DMS114 treated with DMSO at 0.1 percent for 48 hours (cell line): Measurements from ENCODE around the gene SMC1B.
"Not testable (repeated sequence)": the region's sequence is repeated elsewhere in the genome, so short reads cannot be mapped to it uniquely, and the experiment has no call there.

Source experiments
- DNase-seq: peaks from one replicate; lab custom pipeline; 2025; ENCODE audit not compliant: unreplicated experiment; lab: John Stamatoyannopoulos, UW

SMC1B gene

DNA sequence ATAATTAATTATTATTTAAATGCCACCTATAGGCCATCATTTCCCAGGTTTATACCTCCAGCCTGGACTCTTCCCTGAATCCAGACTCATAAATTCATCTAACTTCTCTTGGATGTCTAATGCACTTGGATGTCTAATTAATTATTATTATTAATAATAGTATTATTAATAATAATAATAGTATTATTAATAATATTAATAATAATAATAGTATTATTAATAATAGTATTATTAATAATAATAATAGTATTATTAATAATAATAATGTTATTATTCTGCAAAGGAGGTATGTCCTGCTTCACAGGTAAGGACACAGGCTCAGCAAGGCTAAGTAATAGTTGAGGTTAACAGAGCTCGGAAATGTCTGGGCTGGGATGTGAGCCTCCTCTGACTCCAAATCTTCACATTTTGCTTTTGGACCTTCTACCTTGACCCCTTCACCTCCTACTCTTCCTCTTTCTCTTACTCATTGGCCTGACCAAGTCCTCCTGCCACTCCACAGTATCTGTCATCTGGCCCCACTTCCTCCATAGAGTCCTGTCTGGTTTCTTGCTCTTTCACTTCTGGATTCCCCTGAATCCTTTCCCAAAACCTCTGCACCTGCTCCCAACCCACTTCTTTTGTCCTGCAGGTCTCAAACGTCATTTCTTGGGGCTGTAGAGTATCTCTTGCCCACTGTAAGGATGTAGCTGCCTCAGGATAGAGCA lies 8.1 kb upstream of the SMC1B start:
- no peak for DNase-seq

GRCh38 chr22:45420539-45420938 lies 7.1 kb upstream of the SMC1B start:
- DNase-seq, result no peak

DNA sequence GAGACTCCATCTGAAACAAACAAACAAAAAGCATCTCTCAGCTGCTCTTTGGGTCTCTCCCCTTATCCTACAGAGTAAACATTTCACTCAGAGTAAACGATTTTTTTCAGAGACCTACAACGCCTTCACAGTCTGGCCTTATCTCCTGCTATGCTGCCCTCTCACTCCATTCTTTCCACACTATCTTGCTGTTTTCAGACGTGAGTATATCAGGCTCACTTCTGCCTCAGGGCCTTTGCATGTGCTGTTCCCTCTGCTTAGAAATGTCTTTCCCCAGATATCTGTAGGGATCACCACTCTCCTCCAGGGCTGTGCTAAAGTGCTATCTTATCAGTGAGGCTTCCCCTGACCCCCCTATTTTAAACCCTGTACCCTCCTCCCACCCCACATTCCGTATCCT lies 6.6 kb upstream of the SMC1B start:
- no peak for DNase-seq

DNA sequence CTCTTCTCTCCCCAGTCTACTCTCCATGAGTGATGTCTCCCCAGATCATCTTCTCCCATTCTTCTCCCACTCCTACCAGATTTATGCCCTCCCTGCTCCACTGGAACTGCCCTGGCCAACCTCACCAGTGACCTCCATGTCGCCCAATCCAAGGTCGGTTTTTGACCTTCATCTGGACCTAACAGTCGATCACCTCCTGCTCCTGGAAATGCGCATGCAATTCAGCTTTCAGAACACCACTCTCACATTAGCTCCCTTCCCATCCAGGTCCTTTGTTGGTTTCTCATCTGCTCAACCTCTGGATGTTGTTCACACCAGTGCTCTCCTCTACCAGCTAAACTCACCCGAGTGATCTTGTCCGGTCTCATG lies 5.4 kb upstream of the SMC1B start:
- no peak for DNase-seq

- DNase-seq, result no peak
These were observed 4.8 kb upstream of the SMC1B start for GRCh38 chr22:45418056-45418769.

- no peak for DNase-seq
These were observed 409 bp downstream of the SMC1B start for GRCh38 chr22:45413013-45413367.

DNA sequence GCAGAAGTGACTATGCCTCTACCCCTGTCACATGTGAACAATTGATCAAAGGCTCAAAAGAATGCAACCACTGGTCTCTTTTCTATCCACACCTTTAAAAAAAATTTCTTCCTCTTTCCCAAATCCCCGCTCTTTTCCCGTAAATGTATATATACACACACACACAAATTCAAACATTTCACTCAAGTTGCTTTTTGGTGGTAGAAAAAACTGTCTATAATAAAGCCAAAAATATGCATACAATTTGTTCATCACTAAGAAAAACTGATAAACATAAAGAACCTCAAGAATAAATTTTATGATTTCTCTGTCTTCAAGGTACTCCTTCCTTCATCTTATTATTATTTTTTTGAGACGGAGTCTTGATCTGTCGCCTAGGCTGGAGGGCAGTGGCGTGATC lies 5.6 kb downstream of the SMC1B start:
- no peak for DNase-seq

GRCh38 chr22:45402466-45402985 lies 10.9 kb downstream of the SMC1B start:
- no peak for DNase-seq

DNA sequence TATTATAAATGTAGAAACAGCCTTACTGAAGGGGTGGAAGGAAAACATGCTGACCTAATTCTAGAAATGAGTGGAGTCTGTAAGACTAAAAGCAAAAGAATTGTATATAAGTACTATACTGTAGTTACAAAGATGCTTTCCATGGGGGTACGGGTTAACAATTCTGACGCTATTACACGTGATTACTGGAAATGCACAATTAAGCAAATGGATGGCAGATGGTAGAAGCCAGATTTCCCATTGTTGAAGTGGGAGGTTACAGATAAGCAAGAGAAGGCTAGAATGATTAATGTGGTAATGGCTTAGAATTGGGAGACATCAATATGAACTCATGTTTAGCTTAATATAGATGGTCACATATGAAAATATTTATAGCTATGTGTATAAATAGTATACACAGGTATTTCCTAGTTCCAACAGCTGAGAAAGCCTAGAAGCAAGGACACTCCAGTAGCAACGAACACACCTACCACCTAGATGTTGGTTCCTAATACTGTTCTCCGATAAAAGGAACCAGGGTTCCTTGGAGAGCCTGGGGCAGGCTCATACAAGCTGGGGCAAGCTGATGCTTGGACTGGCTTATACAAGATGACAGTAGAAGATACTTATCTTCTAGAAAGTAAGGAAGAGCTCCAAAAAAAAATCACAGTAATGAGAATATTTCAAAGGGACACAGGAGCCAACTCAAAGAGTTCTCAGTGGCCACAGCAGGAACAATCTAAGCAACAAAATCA lies 13.5 kb downstream of the SMC1B start:
- DNase-seq, result no peak

DNA sequence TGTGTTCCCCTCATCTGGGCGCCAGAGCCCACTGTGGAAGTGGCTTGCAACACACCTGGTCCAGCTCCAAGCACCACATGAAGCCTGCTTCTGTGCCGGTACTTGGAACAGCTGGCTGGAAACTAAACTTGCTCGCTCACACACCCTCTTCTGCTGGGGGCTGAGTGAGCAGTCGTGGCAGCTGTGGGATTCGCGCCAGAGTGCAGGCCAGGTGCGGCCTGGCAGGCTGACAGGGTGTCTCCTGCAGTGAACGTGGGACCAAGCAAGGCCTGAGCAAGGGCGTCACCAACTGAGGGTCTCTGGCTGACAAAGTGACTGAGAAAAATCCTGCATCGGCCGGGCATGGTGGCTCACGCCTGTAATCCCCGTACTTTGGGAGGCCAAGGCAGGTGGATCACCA lies 15.2 kb downstream of the SMC1B start:
- DNase-seq, result no peak

GRCh38 chr22:45397806-45398205 lies 15.6 kb downstream of the SMC1B start:
- no peak for DNase-seq

GRCh38 chr22:45389546-45389945 lies 23.9 kb downstream of the SMC1B start:
- no peak for DNase-seq

DNA sequence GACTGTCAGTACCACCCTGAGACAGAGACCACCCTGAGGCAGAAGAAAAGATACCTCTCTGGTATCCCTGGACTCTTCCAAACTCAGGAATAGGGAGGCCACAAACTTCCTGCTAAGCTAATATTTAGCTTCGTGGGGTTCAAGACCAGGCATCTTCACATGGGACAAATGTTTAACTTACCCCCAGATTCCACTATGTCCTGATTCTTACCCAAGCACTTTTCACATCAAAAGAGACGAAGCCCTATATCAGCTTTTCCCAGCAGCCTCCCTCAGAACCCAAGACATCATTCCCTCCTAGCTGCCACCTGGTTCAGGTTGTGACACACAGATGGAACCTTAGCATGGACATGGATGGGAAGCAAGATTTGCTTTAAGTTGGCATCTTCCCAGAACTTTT lies 32.1 kb downstream of the SMC1B start:
- no peak for DNase-seq

GRCh38 chr22:45376703-45377102 lies 36.7 kb downstream of the SMC1B start:
- DNase-seq, result no peak

DNA sequence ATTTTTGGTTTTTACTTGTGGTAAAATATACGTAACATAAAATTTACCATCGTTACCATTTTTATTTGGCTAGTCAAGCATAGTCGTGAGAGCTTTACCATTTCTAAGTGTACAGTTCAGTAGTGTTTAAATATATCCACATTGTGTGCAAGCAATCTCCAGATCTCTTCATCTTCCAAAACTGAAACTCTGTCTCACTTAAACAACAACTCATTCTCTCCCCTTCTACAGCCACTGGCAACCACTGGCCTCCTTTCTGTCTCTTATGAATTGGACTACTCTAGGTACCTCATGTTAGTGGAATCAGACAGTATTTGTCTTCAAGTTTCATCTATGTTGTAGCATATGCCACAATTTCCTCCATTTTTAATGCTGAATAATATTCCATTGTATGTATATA lies 37.4 kb downstream of the SMC1B start:
- DNase-seq, result no peak

DNA sequence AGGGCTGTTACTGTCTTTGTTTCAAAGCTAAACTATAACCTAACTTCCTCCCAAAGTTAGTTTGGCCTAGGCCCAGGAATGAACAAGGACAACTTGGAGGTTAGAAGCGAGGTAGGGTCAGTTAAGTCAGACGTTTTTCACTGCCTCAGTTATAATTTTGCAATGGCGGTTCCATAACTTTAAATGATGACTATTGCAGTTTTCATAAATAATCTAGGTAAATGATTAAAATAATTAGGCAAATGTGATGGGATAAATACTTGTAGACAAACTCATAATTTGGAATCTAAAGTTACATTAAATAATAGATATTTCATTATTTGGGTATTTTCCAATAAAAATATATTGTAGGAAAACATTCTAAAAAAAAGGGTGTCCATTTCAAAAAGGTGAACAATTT lies 39.8 kb downstream of the SMC1B start:
- not testable (repeated sequence) for DNase-seq

GRCh38 chr22:45366713-45367112 lies 46.7 kb downstream of the SMC1B start:
- DNase-seq, result no peak

DNA sequence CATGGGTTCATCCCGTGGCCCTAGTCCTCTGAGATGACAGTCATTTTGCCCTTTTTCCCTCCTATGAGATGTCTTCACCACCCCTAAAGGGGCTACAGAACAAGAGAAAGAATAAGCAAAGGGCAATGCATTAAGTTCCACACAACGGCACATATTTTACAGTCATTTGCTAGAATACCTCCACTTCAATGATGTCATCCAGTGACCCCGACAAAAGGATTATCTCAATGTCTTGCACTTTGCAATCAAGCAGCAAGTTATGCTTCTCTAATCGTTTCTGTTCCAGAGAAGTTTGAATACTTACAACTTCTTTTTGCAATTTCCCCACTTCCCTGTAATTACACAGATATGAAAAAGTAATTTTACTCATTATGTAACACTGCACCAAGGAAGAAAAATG lies 53.8 kb downstream of the SMC1B start:
- no peak for DNase-seq

DNA sequence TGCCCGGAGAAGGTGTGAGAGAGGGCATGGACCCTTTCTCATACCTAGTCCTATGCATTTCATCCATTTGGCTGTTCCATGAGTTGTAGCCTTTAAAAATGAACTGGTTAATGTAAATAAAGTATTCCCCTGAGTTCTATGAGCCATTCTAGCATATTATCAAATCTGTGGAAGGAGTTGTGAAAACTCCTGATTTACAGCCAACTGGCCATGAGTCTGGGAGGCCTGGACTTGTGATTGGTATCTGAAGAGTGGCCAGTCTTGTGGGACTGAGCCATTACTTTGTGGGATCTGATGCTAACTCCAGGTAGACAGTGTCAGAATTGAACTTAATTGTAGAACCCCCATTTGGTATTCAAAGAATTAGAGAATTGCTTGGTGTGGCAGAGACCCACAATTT lies 55.3 kb downstream of the SMC1B start:
- no peak for DNase-seq

GRCh38 chr22:45357490-45357889 lies 55.9 kb downstream of the SMC1B start:
- DNase-seq, result no peak

- no peak for DNase-seq
These were observed 59.6 kb downstream of the SMC1B start for GRCh38 chr22:45353786-45354185.

DNA sequence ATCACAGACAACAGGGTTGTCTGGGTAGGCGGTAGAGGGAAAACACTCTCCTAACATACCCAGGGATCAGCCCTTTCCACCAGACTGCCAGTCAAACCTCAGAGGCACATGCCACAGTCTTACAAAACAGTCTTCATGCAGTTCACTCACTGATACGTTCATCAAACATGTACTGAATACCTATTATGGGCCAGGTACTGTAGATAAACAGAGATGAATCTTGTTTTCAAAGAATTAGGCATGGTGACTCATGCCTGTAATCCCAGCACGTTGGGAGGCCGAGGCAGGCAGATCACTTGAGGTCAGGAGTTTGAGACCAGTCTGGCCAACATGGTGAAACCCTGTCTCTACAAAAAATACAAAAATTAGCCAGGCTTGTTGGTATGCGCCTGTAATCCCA lies 60.6 kb downstream of the SMC1B start:
- DNase-seq, result not testable (repeated sequence)
